GM23338 (cell line): ENCODE results near the gene SLC24A4. TPM values are rescaled to one million over a fixed set of nuclear protein-coding genes. Genes with fewer than 3 reads are reported as not detected.

Experiments used
- ATAC-seq: fragments of 200-7000 bp; cut with Tn5 transposase; 3 replicates; pipeline ENCODE4 v1.9.1; 2020
- DNase-seq: peaks from one replicate; pipeline ENCODE4 v3.0.0-alpha.2; 2015; ENCODE audit warnings: low spot score
- H2AFZ ChIP-seq: fragments of 200-600 bp; sonication (generic); 2 replicates; pipeline ENCODE4 v1.8.0; 2016; ENCODE audit warnings: antibody characterized with exemption, mild to moderate bottlenecking, moderate library complexity
- H3F3A ChIP-seq: fragments of 200-600 bp; sonication (generic); replicated peaks from 2 replicates; pipeline ENCODE4 v1.8.0; 2017; ENCODE audit warnings: antibody characterized with exemption, mixed run types, low read depth
- H3K27ac ChIP-seq: fragments of 200-600 bp; sonication (generic); 2 replicates; pipeline ENCODE4 v1.6.1; 2016; ENCODE audit warnings: low read depth
- H3K27me3 ChIP-seq: fragments of 200-600 bp; sonication (generic); 2 replicates; pipeline ENCODE4 v1.8.0; 2016; ENCODE audit warnings: mild to moderate bottlenecking, mixed run types, moderate library complexity; ENCODE audit not compliant: insufficient read depth
- H3K36me3 ChIP-seq: fragments of 200-600 bp; sonication (generic); 2 replicates; pipeline ENCODE4 v1.8.0; 2016; ENCODE audit warnings: mild to moderate bottlenecking; ENCODE audit not compliant: insufficient read depth
- H3K4me1 ChIP-seq: fragments of 200-600 bp; sonication (generic); 2 replicates; pipeline ENCODE4 v1.8.0; 2016; ENCODE audit warnings: mild to moderate bottlenecking, moderate library complexity; ENCODE audit not compliant: insufficient read depth
- H3K4me2 ChIP-seq: fragments of 200-600 bp; sonication (generic); 2 replicates; pipeline ENCODE4 v1.7.1; 2017; ENCODE audit warnings: mixed run types
- H3K4me3 ChIP-seq: fragments of 200-600 bp; sonication (generic); 2 replicates; pipeline ENCODE4 v1.6.1; 2016; ENCODE audit warnings: mixed run types
- H3K79me2 ChIP-seq: fragments of 200-600 bp; sonication (generic); replicated peaks from 2 replicates; pipeline ENCODE4 v1.8.0; 2017; ENCODE audit warnings: mild to moderate bottlenecking; ENCODE audit not compliant: insufficient read depth
- H3K9me2 ChIP-seq: fragments of 200-600 bp; sonication (generic); 2 replicates; pipeline ENCODE4 v1.8.0; 2017; ENCODE audit not compliant: insufficient read depth
- H4K20me1 ChIP-seq: fragments of 200-600 bp; sonication (generic); replicated peaks from 2 replicates; pipeline ENCODE4 v1.8.0; 2017; ENCODE audit warnings: mild to moderate bottlenecking; ENCODE audit not compliant: insufficient read depth
- H3K27ac Mint-ChIP-seq: 2 replicates; pipeline ENCODE4 v1.8.0; 2020; ENCODE audit warnings: inconsistent platforms, mild to moderate bottlenecking, moderate library complexity, mixed read lengths
- H3K27me3 Mint-ChIP-seq: 3 replicates; pipeline ENCODE4 v1.8.0; 2022; ENCODE audit warnings: low read depth, mild to moderate bottlenecking, moderate library complexity, mixed read lengths, inconsistent platforms; ENCODE audit not compliant: insufficient read depth, poor library complexity
- H3K36me3 Mint-ChIP-seq: 3 replicates; pipeline ENCODE4 v1.8.0; 2021; ENCODE audit warnings: low read depth, mild to moderate bottlenecking, inconsistent platforms, moderate library complexity, mixed read lengths
- H3K4me1 Mint-ChIP-seq: 3 replicates; pipeline ENCODE4 v1.8.0; 2020; ENCODE audit warnings: mild to moderate bottlenecking, inconsistent platforms, mixed read lengths
- H3K4me3 Mint-ChIP-seq: 3 replicates; pipeline ENCODE4 v1.8.0; 2021; ENCODE audit warnings: moderate library complexity, mild to moderate bottlenecking, inconsistent platforms, mixed read lengths
- H3K9me3 Mint-ChIP-seq: 3 replicates; pipeline ENCODE4 v1.8.0; 2020; ENCODE audit warnings: moderate library complexity, mild to moderate bottlenecking, inconsistent platforms, mixed read lengths
- ETS1 ChIP-seq: IDR thresholded peaks from 2 replicates; pipeline ENCODE4 v1.6.1; 2016; ENCODE audit warnings: antibody characterized with exemption
- EZH2 ChIP-seq: fragments of 200-600 bp; sonication (generic); IDR thresholded peaks from one replicate; pipeline ENCODE4 v1.8.0; 2017; ENCODE audit warnings: antibody characterized with exemption, mild to moderate bottlenecking, low read depth; ENCODE audit not compliant: unreplicated experiment
- NANOG ChIP-seq: IDR thresholded peaks from 2 replicates; pipeline ENCODE4 v1.6.1; 2016; ENCODE audit warnings: antibody characterized with exemption, borderline replicate concordance
- POLR2AphosphoS5 ChIP-seq: IDR thresholded peaks from 2 replicates; pipeline ENCODE4 v1.6.1; 2016; ENCODE audit warnings: antibody characterized with exemption, low read depth
- REST ChIP-seq: IDR thresholded peaks from one replicate; pipeline ENCODE4 v1.6.1; 2018; ENCODE audit warnings: antibody characterized with exemption; ENCODE audit not compliant: unreplicated experiment
- STAT1 ChIP-seq: IDR thresholded peaks from one replicate; pipeline ENCODE4 v1.6.1; 2016; ENCODE audit warnings: antibody characterized with exemption; ENCODE audit not compliant: unreplicated experiment
- ZNF331 ChIP-seq: fragments of 250-450 bp; sonication (Bioruptor Pico); IDR thresholded peaks from 2 replicates; pipeline ENCODE4 v1.5.0; 2020; ENCODE audit warnings: low read depth, mild to moderate bottlenecking, moderate library complexity
- polyA plus RNA-seq: library from polyadenylated mRNA; unstranded; fragments of >200 nt; fragmentation: Nextera tagmentation; extraction: Ambion mirVana; gene quantifications from 2 replicates; pipeline ENCODE4 v1.2.1, GENCODE V29; 2016
- total RNA-seq: library from RNA; depleted of rRNA; stranded (reverse); fragments of >200 nt; shearing (Covaris generic); gene quantifications from 2 replicates; pipeline ENCODE4 v1.2.3, GENCODE V29; 2014

Gene SLC24A4
- total and polyA plus RNA-seq, 2 experiments from 2014 or later = 0.06 to 0.38 TPM

- Histone ChIP-seq H3K27ac (no peak overlapping the region), H3K27me3 (no peaks in the 10 kb centered on the region), H3K4me3 (no peak overlapping the region), H2AFZ (no peak overlapping the region), H3K79me2 (no peaks in the 10 kb centered on the region), H3F3A (no peaks in the 10 kb centered on the region), H3K4me2 (no peak overlapping the region), H4K20me1 (no peaks in the 10 kb centered on the region), H3K4me1 (no peaks in the 10 kb centered on the region), H3K36me3 (no peaks in the 10 kb centered on the region), H3K9me2 (no peaks in the 10 kb centered on the region)
- DNase-seq (no peak), ATAC-seq (no peak)
- Mint-ChIP-seq H3K9me3 (no peaks in the 10 kb centered on the region; the same call in 2 of the 3 replicates), H3K4me3 (no peak overlapping the region), H3K4me1 (peaks cover 9% of the 10 kb centered on the region), H3K27ac (no peak overlapping the region), H3K27me3 (peaks cover 5% of the 10 kb centered on the region), H3K36me3 (no peaks in the 10 kb centered on the region)
- TF ChIP-seq ZNF331 (CRISPR knock-in tag) (no peak), POLR2AphosphoS5 (no peak), REST (no peak)
These were observed 182.9 kb downstream of the SLC24A4 start for GRCh38 chr14:92505826-92506225.

- Histone ChIP-seq H3F3A (no peaks in the 10 kb centered on the region), H3K27ac (no peak overlapping the region), H2AFZ (no peak overlapping the region), H3K4me1 (no peaks in the 10 kb centered on the region), H3K27me3 (no peaks in the 10 kb centered on the region), H3K4me3 (no peak overlapping the region), H3K4me2 (no peak overlapping the region), H3K36me3 (no peaks in the 10 kb centered on the region), H3K9me2 (no peaks in the 10 kb centered on the region), H3K79me2 (no peaks in the 10 kb centered on the region), H4K20me1 (no peaks in the 10 kb centered on the region)
- peaks cover 5% of the 10 kb centered on the region for H3K27me3 Mint-ChIP-seq
- DNase-seq = no peak
- no peaks in the 10 kb centered on the region; the same call in 2 of the 3 replicates for H3K9me3 Mint-ChIP-seq
- peaks cover 11% of the 10 kb centered on the region for H3K4me1 Mint-ChIP-seq
- H3K36me3 Mint-ChIP-seq = no peaks in the 10 kb centered on the region
- no peak overlapping the region for H3K27ac Mint-ChIP-seq
- ATAC-seq = no peak
- no peak overlapping the region for H3K4me3 Mint-ChIP-seq
- no peak for TF ChIP-seq ZNF331 (CRISPR knock-in tag)
- no peak for TF ChIP-seq ETS1
- no peak for TF ChIP-seq REST
- TF ChIP-seq EZH2 = no peak
- TF ChIP-seq NANOG = no peak
- TF ChIP-seq STAT1 = no peak
These were observed 183.3 kb downstream of the SLC24A4 start for GRCh38 chr14:92506231-92506630.
